ENCODE data around the gene OLA1.

GRCh38 chr2:174157053-174157452, 91.3 kb downstream of the OLA1 start:
- TF ChIP-seq CTCF (IDR thresholded peaks at IDR 0.05) = no peak
- no peak for TF ChIP-seq FOXK1 (CRISPR knock-in tag; IDR thresholded peaks at IDR 0.05)
- TF ChIP-seq HMGXB4 (CRISPR knock-in tag; IDR thresholded peaks at IDR 0.05) = no peak
- TF ChIP-seq HMGA2 (CRISPR knock-in tag; IDR thresholded peaks at IDR 0.05) = no peak
- TF ChIP-seq RELA (CRISPR knock-in tag; IDR thresholded peaks at IDR 0.05; ENCODE audit: borderline replicate concordance) = no peak
- TF ChIP-seq ZNF138 (CRISPR knock-in tag; conservative IDR thresholded peaks at IDR 0.05) = no peak
- no peak for TF ChIP-seq ESRRA (CRISPR knock-in tag; IDR thresholded peaks at IDR 0.05; ENCODE audit: borderline replicate concordance)
- no peak for TF ChIP-seq NFYB (CRISPR knock-in tag; conservative IDR thresholded peaks at IDR 0.05; ENCODE audit: low read depth)
- no peak for TF ChIP-seq FOXP4 (CRISPR knock-in tag; IDR thresholded peaks at IDR 0.05)
- TF ChIP-seq, protein P1, sequence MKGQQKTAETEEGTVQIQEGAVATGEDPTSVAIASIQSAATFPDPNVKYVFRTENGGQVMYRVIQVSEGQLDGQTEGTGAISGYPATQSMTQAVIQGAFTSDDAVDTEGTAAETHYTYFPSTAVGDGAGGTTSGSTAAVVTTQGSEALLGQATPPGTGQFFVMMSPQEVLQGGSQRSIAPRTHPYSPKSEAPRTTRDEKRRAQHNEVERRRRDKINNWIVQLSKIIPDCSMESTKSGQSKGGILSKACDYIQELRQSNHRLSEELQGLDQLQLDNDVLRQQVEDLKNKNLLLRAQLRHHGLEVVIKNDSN (CRISPR knock-in tag; IDR thresholded peaks at IDR 0.05) = no peak
- TF ChIP-seq CREB1 (CRISPR knock-in tag; IDR thresholded peaks at IDR 0.05) = no peak
- TF ChIP-seq ATF3 (CRISPR knock-in tag; conservative IDR thresholded peaks at IDR 0.05) = no peak
- TF ChIP-seq FOXP1 (CRISPR knock-in tag; IDR thresholded peaks at IDR 0.05; ENCODE audit: borderline replicate concordance) = no peak
- no peak for TF ChIP-seq ZNF263 (CRISPR knock-in tag; IDR thresholded peaks at IDR 0.05; ENCODE audit: low read depth)

Data from WTC11 (cell line).